ENCODE data around the gene OPRL1. TPM values are rescaled to one million over a fixed set of nuclear protein-coding genes. Genes with fewer than 3 reads are reported as not detected.
A peak's percentile ranks its signal among the peaks of the same experiment; 100 is the strongest.

Gene OPRL1
- total RNA-seq, 1 donor from 2014 or later: 1.9 TPM

GRCh38 chr20:64112691-64113443 lies 33.0 kb downstream of the OPRL1 start:
- Histone ChIP-seq H3K27me3 (no peaks in the 10 kb centered on the region), H3K4me1 (no peaks in the 10 kb centered on the region), H3K36me3 (no peaks in the 10 kb centered on the region), H3K4me3 (no peak overlapping the region), H3K27ac (no peak overlapping the region), H3K9me3 (no peaks in the 10 kb centered on the region)
- no peak for TF ChIP-seq CTCF (IDR thresholded peaks at IDR 0.05)
- ATAC-seq: no peak
- intact Hi-C loops (cut with DNase I): no loop called here
- DNase-seq: peak; percentile 60

- intact Hi-C loops (cut with DNase I): no loop called here
- Histone ChIP-seq H3K36me3 (no peaks in the 10 kb centered on the region), H3K27me3 (no peaks in the 10 kb centered on the region), H3K27ac (no peak overlapping the region), H3K4me1 (no peaks in the 10 kb centered on the region), H3K4me3 (no peak overlapping the region), H3K9me3 (no peaks in the 10 kb centered on the region)
- no peak for TF ChIP-seq CTCF (IDR thresholded peaks at IDR 0.05)
- DNase-seq: no peak
- no peak for ATAC-seq
These were observed 33.5 kb downstream of the OPRL1 start for GRCh38 chr20:64113444-64113775.

- Histone ChIP-seq H3K27me3 (no peaks in the 10 kb centered on the region), H3K4me1 (no peaks in the 10 kb centered on the region), H3K9me3 (no peaks in the 10 kb centered on the region), H3K27ac (no peak overlapping the region), H3K36me3 (no peaks in the 10 kb centered on the region), H3K4me3 (no peak overlapping the region)
- intact Hi-C loops (cut with DNase I): no loop called here
- peak; percentile 54 for DNase-seq
- no peak for TF ChIP-seq CTCF (IDR thresholded peaks at IDR 0.05)
- ATAC-seq: no peak
These were observed 34.0 kb downstream of the OPRL1 start for GRCh38 chr20:64113796-64114355.

- Histone ChIP-seq H3K9me3 (no peaks in the 10 kb centered on the region), H3K27ac (no peak overlapping the region), H3K36me3 (no peaks in the 10 kb centered on the region), H3K4me1 (no peaks in the 10 kb centered on the region), H3K27me3 (no peaks in the 10 kb centered on the region), H3K4me3 (no peak overlapping the region)
- intact Hi-C loops (cut with DNase I): no loop called here
- peak; percentile 56 for DNase-seq
- no peak for ATAC-seq
- TF ChIP-seq CTCF (IDR thresholded peaks at IDR 0.05): no peak
These were observed 34.6 kb downstream of the OPRL1 start for GRCh38 chr20:64114356-64114971.

GRCh38 chr20:64115171-64115911 lies 35.5 kb downstream of the OPRL1 start:
- Histone ChIP-seq H3K27ac (no peak overlapping the region), H3K4me3 (no peak overlapping the region), H3K4me1 (no peaks in the 10 kb centered on the region), H3K27me3 (no peaks in the 10 kb centered on the region), H3K36me3 (no peaks in the 10 kb centered on the region), H3K9me3 (no peaks in the 10 kb centered on the region)
- ATAC-seq: no peak
- TF ChIP-seq CTCF (IDR thresholded peaks at IDR 0.05): no peak
- peak; percentile 45 for DNase-seq
- intact Hi-C loops (cut with DNase I): no loop called here

Data from upper lobe of right lung (tissue), 1 donor.